Fibroblast of mammary gland (primary cell): ENCODE measurements around the gene TNFRSF1A.
A peak's percentile ranks its signal among the peaks of the same experiment; 100 is the strongest.

ENCODE experiments used
- DNase-seq: peaks from one replicate; pipeline ENCODE4 v3.0.0-alpha.2; 2010; ENCODE audit warnings: low read depth
- H3K4me3 ChIP-seq: 2 replicates; pipeline ENCODE4 v1.5.1; 2011; ENCODE audit warnings: low read depth, mild to moderate bottlenecking, low read length, moderate library complexity; ENCODE audit not compliant: control insufficient read depth
- CTCF ChIP-seq: conservative IDR thresholded peaks from 2 replicates; pipeline ENCODE4 v1.5.1; 2011; ENCODE audit warnings: low read depth, low read length, inconsistent platforms; ENCODE audit not compliant: control insufficient read depth, insufficient read depth

Gene TNFRSF1A

GRCh38 chr12:6378709-6379472 is 37.0 kb upstream of the TNFRSF1A start:
- no peak for TF ChIP-seq CTCF
- no peak overlapping the region for H3K4me3 ChIP-seq
- no peak for DNase-seq

GRCh38 chr12:6377667-6377994 is 35.8 kb upstream of the TNFRSF1A start:
- no peak for DNase-seq
- TF ChIP-seq CTCF, result no peak
- H3K4me3 ChIP-seq, result no peak overlapping the region

GRCh38 chr12:6376870-6377666 is 35.2 kb upstream of the TNFRSF1A start:
- H3K4me3 ChIP-seq, result no peak overlapping the region
- no peak for TF ChIP-seq CTCF
- no peak for DNase-seq

GRCh38 chr12:6376079-6376869 is 34.4 kb upstream of the TNFRSF1A start:
- no peak overlapping the region for H3K4me3 ChIP-seq
- DNase-seq, result peak; percentile 79
- peak; percentile 45 for TF ChIP-seq CTCF

GRCh38 chr12:6375269-6376078 is 33.6 kb upstream of the TNFRSF1A start, which contains the start of gene SCNN1A:
TSS of gene SCNN1A (minus strand) at chr12:6375563. CDS start at chr12:6374783, 780 bp downstream.
- DNase-seq, result no peak
- no peak for TF ChIP-seq CTCF
- H3K4me3 ChIP-seq, result no peak within 1 kb of the TSS

- TF ChIP-seq CTCF, result no peak
- no peak for DNase-seq
- H3K4me3 ChIP-seq, result no peak overlapping the region
Measured at GRCh38 chr12:6374786-6375160, 32.9 kb upstream of the TNFRSF1A start.
